Stomach (tissue), 9 donors: ENCODE results near the gene C2CD2. TPM values are rescaled to one million over a fixed set of nuclear protein-coding genes. Genes with fewer than 3 reads are reported as not detected.

Experiments used
- DNase-seq, 2 donors: peaks; one replicate each; pipeline versions ENCODE4 v3.0.0 to v3.0.0-alpha.2; 2013 to 2019
- H3K27ac ChIP-seq, 5 donors: fragments of 200-600 bp in 4 of 5; sonication (generic) in 4 of 5; one replicate each; pipeline ENCODE4 v1.5.1; 2013 to 2019; ENCODE audit warnings: mild to moderate bottlenecking in 1 of 5, moderate library complexity in 1 of 5
- H3K27me3 ChIP-seq, 3 donors: fragments of 200-600 bp; sonication (generic); one replicate each; pipeline ENCODE4 v1.5.1; 2017 to 2019; ENCODE audit warnings: mixed run types in 1 of 3
- H3K36me3 ChIP-seq, 4 donors: fragments of 200-600 bp; sonication (generic); 1 replicate in 3 of 4; 2 replicates in 1 of 4; pipeline ENCODE4 v1.5.1; 2016 to 2019
- H3K4me1 ChIP-seq, 4 donors: fragments of 200-600 bp; sonication (generic); one replicate each; pipeline ENCODE4 v1.5.1; 2016 to 2019
- H3K4me3 ChIP-seq, 4 donors: fragments of 200-600 bp; sonication (generic) in 3 of 4; one replicate each; pipeline ENCODE4 v1.5.1; 2016 to 2019; ENCODE audit warnings: mild to moderate bottlenecking in 1 of 4
- H3K9me3 ChIP-seq, 4 donors: fragments of 200-600 bp; sonication (generic); one replicate each; pipeline ENCODE4 v1.5.1; 2016 to 2019
- EP300 ChIP-seq: sonication (generic); formaldehyde crosslinking; IDR thresholded peaks from one replicate; pipeline ENCODE4 v1.6.1; 2017; ENCODE audit warnings: antibody characterized with exemption
- POLR2A ChIP-seq, 4 donors: fragments of 450-650 bp; IDR thresholded peaks; one replicate each; pipeline ENCODE4 v1.6.1; 2016; ENCODE audit warnings: antibody characterized with exemption in 4 of 4, control low read depth in 2 of 4, mild to moderate bottlenecking in 1 of 4, moderate library complexity in 1 of 4
- POLR2AphosphoS5 ChIP-seq, 3 donors: sonication (generic); formaldehyde crosslinking; IDR thresholded peaks; one replicate each; pipeline ENCODE4 v1.6.1; 2016; ENCODE audit warnings: antibody characterized with exemption in 3 of 3
- WGBS, 5 donors: extraction: QIAGEN DNeasy Blood & Tissue Kit in 3 of 5; methylation state at CpG; one replicate each; pipeline versions ENCODE4 v1.1.5 to v1.1.7; 2013 to 2018; 5-methylcytosine and 5-hydroxymethylcytosine counted together
- intact Hi-C: fragments of 100-400 bp; cut with DNase I; formaldehyde crosslinking; loops from one replicate; pipeline ENCODE4 v1.15.1; 2023; ENCODE audit warnings: low total_unique reads
- polyA plus RNA-seq, 3 donors: library from polyadenylated mRNA; stranded (reverse); fragments of 200-250 nt; gene quantifications; one replicate each; pipeline ENCODE4 v1.2.3, GENCODE V29; 2013
- total RNA-seq, 5 donors: library from RNA; depleted of rRNA; stranded (reverse); fragments of >200 nt; gene quantifications; one replicate each; pipeline versions ENCODE4 v1.1.0 to v1.2.3, GENCODE V29; 2014 to 2016
- TF ChIP-seq, protein P1 (sequence below), 7 experiments: fragments of 450-650 bp in 4 of 7; fragments of 200-600 bp in 3 of 7; sonication (generic) in 3 of 7; IDR thresholded peaks; one replicate each; pipeline ENCODE4 v1.5.1; 2016 to 2019; ENCODE audit warnings: antibody characterized with exemption in 7 of 7, control low read depth in 2 of 7, mild to moderate bottlenecking in 1 of 7
- donor health status: healthy with polysubstance abuse.
- donor health status: Bipolar disorder and iron deficiency.
- donor health status: healthy.

The C2CD2 gene
- total and polyA plus RNA-seq, 8 donors: 4.6 to 31.9 (median 16.0) TPM

DNA sequence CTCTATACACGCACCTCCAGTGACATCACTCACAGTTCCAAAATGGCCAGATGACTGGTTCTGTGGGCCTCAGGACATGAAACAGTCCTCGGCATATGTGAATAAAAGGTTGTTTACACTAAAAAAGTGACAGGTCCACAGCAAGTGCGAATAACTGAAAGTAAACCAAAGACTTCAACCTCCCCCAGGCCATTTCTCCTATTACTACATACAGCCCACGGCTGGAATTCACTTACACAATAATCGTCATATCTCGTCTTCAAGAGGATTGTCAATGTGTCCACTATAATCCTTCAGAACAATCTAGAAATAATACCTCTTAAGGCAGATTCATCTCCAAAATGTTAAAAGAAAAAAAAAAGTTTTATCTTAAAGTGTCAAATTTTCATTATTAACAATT is 72.8 kb downstream of the C2CD2 start:
- Histone ChIP-seq H3K9me3 (no peaks in the 10 kb centered on the region), H3K4me3 (no peak overlapping the region), H3K27ac (no peak overlapping the region), H3K27me3 (no peaks in the 10 kb centered on the region), H3K4me1 (peaks cover 0 to 32% (median 21%) of the 10 kb centered on the region in 4 donors), H3K36me3 (no peaks in the 10 kb centered on the region)
- TF ChIP-seq POLR2AphosphoS5 (IDR thresholded peaks at IDR 0.05) (no peak), EP300 (no peak), POLR2A (IDR thresholded peaks at IDR 0.05) (no peak)
- TF ChIP-seq, protein P1, sequence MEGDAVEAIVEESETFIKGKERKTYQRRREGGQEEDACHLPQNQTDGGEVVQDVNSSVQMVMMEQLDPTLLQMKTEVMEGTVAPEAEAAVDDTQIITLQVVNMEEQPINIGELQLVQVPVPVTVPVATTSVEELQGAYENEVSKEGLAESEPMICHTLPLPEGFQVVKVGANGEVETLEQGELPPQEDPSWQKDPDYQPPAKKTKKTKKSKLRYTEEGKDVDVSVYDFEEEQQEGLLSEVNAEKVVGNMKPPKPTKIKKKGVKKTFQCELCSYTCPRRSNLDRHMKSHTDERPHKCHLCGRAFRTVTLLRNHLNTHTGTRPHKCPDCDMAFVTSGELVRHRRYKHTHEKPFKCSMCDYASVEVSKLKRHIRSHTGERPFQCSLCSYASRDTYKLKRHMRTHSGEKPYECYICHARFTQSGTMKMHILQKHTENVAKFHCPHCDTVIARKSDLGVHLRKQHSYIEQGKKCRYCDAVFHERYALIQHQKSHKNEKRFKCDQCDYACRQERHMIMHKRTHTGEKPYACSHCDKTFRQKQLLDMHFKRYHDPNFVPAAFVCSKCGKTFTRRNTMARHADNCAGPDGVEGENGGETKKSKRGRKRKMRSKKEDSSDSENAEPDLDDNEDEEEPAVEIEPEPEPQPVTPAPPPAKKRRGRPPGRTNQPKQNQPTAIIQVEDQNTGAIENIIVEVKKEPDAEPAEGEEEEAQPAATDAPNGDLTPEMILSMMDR (IDR thresholded peaks at IDR 0.05): no peak
- intact Hi-C loops: no loop called here
- DNase-seq: no peak
- 91 to 98% (median 92%) methylated on average over 6 of the region's 6 CpGs for WGBS, 5 donors

DNA sequence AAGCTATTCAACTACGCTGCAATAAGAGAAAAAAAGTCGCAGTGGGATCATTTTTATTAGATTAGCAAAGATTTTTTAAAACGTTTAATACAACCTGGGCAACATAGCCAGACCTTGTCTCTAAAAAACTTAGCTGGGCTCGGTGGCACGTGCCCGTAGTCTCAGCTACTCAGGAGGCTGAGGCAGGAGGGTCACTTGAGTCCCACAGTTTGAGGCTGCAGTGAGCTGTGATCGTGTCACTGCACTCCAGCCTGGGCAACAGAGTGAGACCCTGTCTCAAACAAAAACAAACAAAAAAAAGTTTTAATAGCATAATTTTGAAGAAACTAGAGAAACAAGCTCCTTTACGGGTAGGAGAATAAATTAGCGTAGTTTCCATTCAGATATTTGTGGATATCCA is 73.7 kb downstream of the C2CD2 start:
- TF ChIP-seq, protein P1 (IDR thresholded peaks at IDR 0.05): no peak
- TF ChIP-seq POLR2AphosphoS5 (IDR thresholded peaks at IDR 0.05): no peak
- no peak for TF ChIP-seq EP300
- no peak for TF ChIP-seq POLR2A (IDR thresholded peaks at IDR 0.05)
- DNase-seq: no peak
- intact Hi-C loops: no loop called here
- WGBS, 5 donors: 87 to 93% (median 89%) methylated on average over 9 of the region's 9 CpGs
- no peaks in the 10 kb centered on the region for H3K36me3 ChIP-seq
- H3K4me3 ChIP-seq: peak overlapping the region in 2 of 4 donors; percentile 76 to 87
- no peak overlapping the region for H3K27ac ChIP-seq
- H3K9me3 ChIP-seq: no peaks in the 10 kb centered on the region
- no peaks in the 10 kb centered on the region for H3K27me3 ChIP-seq
- H3K4me1 ChIP-seq: peaks cover 0 to 32% (median 21%) of the 10 kb centered on the region in 4 donors

DNA sequence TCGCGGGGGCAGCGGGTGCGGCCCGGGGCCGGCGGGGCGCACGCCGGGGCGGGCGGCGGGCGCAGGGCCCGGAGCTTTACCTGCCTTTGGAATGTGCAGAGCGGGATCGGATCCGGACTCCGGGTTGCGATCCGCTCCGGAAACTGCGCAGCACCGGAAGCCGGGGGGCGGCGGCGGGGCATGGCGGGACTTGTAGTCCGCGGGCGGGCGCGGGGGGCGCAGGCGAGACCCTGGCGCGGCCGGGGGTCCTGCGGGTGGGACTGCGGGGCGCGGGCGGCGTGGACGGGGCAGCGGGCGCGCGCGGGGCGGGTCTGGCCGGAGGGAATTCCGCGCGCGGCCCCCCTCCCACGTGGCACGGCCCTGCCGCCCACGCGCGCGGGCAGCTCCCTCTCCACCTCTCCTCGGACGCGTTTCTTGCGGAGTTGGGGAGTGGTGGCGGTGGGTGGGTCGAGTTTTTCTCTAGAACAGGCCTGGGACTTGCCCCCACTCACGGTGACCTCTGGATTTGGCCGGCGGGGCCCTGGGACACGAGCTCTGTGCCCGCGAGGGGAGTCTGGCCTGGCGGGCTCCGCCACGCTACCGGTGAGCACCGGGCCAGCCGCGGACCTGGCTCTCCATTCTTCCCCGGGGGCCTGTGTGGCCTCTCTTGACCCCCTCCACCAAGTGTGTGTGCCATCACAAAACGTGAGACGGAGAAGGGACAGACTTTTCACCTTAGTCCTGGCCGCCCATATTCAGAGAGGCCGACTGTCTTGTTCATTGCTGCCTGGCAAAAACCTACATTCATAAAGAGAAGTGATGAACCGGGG is 74.4 kb downstream of the C2CD2 start, which contains the start of gene PRDM15:
Gene PRDM15 (minus strand): TSS at position 155 of the 809 bp plus-strand sequence. CDS start 18,981 bp downstream, outside the sequence.
- Histone ChIP-seq H3K4me1 (peaks cover 0 to 32% (median 21%) of the 10 kb centered on the region in 4 donors), H3K9me3 (no peaks in the 10 kb centered on the region), H3K27ac (peak within 1 kb of the TSS; percentile 81 to 96 (median 91)), H3K27me3 (no peaks in the 10 kb centered on the region), H3K4me3 (peak within 1 kb of the TSS; percentile 71 to 87 (median 77)), H3K36me3 (no peaks in the 10 kb centered on the region)
- TF ChIP-seq POLR2AphosphoS5 (IDR thresholded peaks at IDR 0.05) (peak in 1 of 3 donors; percentile 0), EP300 (no peak)
- peak; percentile 85 to 95 for DNase-seq
- WGBS, 5 donors: 1 to 2% (median 1%) methylated on average over 30 to 89 of the region's 89 CpGs
- intact Hi-C loops: loop anchor here (10.0 kb wide), 1 partner anchor 45 kb away; no protein-coding TSS in a partner anchor

DNA sequence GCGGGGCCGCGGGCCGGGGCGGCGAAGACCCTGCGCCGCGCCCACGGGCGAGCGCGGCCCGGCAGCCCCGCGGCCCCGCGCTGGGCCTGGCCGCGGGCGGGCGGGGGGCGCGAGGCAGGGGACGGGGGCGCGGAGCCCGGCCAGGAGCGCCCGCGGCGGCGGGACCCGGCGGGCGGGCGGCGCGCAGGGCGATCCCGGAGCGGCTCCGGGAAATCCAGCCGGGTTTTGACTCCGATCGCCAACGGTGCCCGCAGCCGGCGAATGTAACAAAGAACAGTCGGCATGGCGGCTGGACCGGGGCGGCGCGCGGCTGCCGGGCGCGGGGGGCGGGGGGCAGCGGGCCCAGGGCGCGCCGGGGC is 75.0 kb downstream of the C2CD2 start:
- peak; percentile 83 to 95 for DNase-seq
- peak overlapping the region; percentile 75 to 96 (median 91) for H3K27ac ChIP-seq
- 0 to 3% (median 1%) methylated on average over 5 to 58 of the region's 65 CpGs for WGBS, 5 donors
- TF ChIP-seq EP300 (no peak), POLR2AphosphoS5 (IDR thresholded peaks at IDR 0.05) (peak in 1 of 3 donors; percentile 25)
- H3K4me3 ChIP-seq: peak overlapping the region; percentile 71 to 87 (median 77)
- intact Hi-C loops: loop anchor here (10.0 kb wide), 1 partner anchor 46 kb away; no protein-coding TSS in a partner anchor
- H3K9me3 ChIP-seq: no peaks in the 10 kb centered on the region
- H3K4me1 ChIP-seq: peaks cover 0 to 32% (median 21%) of the 10 kb centered on the region in 4 donors
- no peaks in the 10 kb centered on the region for H3K36me3 ChIP-seq
- H3K27me3 ChIP-seq: no peaks in the 10 kb centered on the region

DNA sequence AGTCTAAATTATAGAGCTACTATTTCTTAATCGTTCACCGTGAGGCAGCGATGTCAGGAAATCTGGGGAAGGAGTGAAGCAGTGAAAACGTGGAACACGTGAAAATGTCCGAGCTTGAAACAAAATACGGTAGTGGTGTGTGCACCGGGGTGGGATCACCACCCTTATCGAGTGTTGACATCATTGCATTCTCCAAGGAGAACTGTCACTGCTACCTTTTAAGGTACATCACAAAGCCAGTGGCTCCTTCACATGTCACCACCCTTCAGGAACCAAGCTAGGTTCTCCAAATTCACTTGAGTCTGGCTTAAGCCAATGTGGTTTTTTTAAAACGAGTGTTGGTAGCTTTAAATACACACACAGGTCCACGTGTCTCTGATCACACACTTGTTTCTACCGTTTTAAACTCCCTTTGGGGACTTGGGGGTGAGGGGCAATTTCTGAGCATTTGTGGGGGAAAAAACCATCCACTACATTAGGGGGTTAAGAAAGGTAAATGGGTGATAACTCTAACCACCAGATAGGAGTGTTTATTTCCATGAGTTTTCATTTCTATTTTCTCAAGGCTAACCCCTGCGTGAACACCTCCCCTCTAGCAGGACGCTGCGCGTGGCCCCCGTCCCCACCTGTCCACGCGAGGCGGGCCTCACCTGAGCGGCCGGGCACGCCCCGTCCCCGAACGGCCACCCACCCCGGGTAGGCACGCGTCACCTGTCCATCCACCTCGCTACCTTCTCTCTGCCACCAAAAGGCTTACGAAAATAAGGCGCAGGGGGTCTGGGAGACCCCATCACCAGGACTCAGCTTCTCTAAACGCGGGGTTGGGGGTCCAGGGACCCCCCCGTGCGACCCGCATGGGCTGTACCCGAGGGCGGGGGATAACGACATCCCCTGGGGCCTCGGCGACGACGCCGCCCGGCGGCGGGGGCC is 75.7 kb downstream of the C2CD2 start:
- peaks cover 0 to 32% (median 21%) of the 10 kb centered on the region in 4 donors for H3K4me1 ChIP-seq
- peak overlapping the region; percentile 71 to 87 (median 77) for H3K4me3 ChIP-seq
- peak overlapping the region; percentile 75 to 96 (median 83) for H3K27ac ChIP-seq
- TF ChIP-seq POLR2A (IDR thresholded peaks at IDR 0.05) (no peak), POLR2AphosphoS5 (IDR thresholded peaks at IDR 0.05) (peak in 1 of 3 donors; percentile 29)
- H3K36me3 ChIP-seq: peaks cover 0 to 4% (median 1%) of the 10 kb centered on the region in 4 donors
- H3K9me3 ChIP-seq: no peaks in the 10 kb centered on the region
- 0 to 1% (median 1%) methylated on average over 32 to 48 of the region's 48 CpGs for WGBS, 5 donors
- H3K27me3 ChIP-seq: no peaks in the 10 kb centered on the region
- DNase-seq: peak; percentile 54 to 77
- intact Hi-C loops: loop anchor here (10.0 kb wide), 1 partner anchor 47 kb away; no protein-coding TSS in a partner anchor
